HCT116 (cell line): ENCODE results near the gene HSPA12B. TPM values are rescaled to one million over a fixed set of nuclear protein-coding genes. Genes with fewer than 3 reads are reported as not detected.

Experiments
- ATAC-seq: fragments of 200-7000 bp; cut with Tn5 transposase; 2 replicates; pipeline ENCODE4 v1.9.1; 2020; ENCODE audit warnings: mild to moderate bottlenecking, moderate library complexity
- BruUV-seq: library from RNA; stranded (reverse); fragments of 400-500 nt; replicated peaks from 2 replicates; lab custom pipeline; 2021; lab: Mats Ljungman, UMichigan
- CTCF ChIA-PET: fragments of 300-600 bp; sonication (Branson Sonifier 250); formaldehyde crosslinking; loops from one replicate; lab custom pipeline; 2021; ENCODE audit warnings: antibody characterized with exemption; lab: Charles Lee
- POLR2A ChIA-PET: fragments of 300-600, 350-600 bp; sonication (Branson Sonifier 250); formaldehyde crosslinking; loops from one replicate; lab custom pipeline; 2021; ENCODE audit warnings: antibody characterized with exemption; lab: Charles Lee
- RAD21 ChIA-PET, 2 experiments: fragments of 300-600 bp; sonication (Branson Sonifier 250); formaldehyde crosslinking; loops; one replicate each; lab custom pipeline; 2023; ENCODE audit warnings: low total read pairs in 2 of 2; ENCODE audit not compliant: uncharacterized antibody in 2 of 2, unreplicated experiment in 2 of 2, low non-redundant PET in 1 of 2; lab: Charles Lee
- DNase-seq: peaks from one replicate; pipeline ENCODE4 v3.0.0-alpha.2; 2010; ENCODE audit warnings: low read depth, low spot score
- H2AFZ ChIP-seq: fragments of 200-600 bp; shearing (Covaris generic), sonication (generic); 2 replicates; pipeline ENCODE4 v1.6.1; 2017; ENCODE audit warnings: low read depth, mixed run types, mixed read lengths, antibody characterized with exemption, low read length; ENCODE audit not compliant: poor library complexity, severe bottlenecking
- H3K27ac ChIP-seq: 2 replicates; pipeline ENCODE4 v1.5.1; 2012; ENCODE audit warnings: low read depth, low read length
- H3K27me3 ChIP-seq: fragments of 200-600 bp; sonication (generic); 2 replicates; pipeline ENCODE4 v1.6.1; 2016; ENCODE audit warnings: mixed run types, low read length, mixed read lengths; ENCODE audit not compliant: insufficient read depth
- H3K36me3 ChIP-seq, 2 experiments: fragments of 200-500 bp in 1 of 2; fragments of 200-600 bp in 1 of 2; sonication (Bioruptor generic) in 1 of 2; sonication (generic) in 1 of 2; 2 replicates each; pipeline versions ENCODE4 v1.5.1 to v1.6.1; 2014 to 2016; ENCODE audit warnings: low read length in 2 of 2, inconsistent platforms in 1 of 2, mixed read lengths in 1 of 2, mixed run types in 1 of 2; ENCODE audit not compliant: insufficient read depth in 2 of 2, control insufficient read depth in 1 of 2
- H3K4me1 ChIP-seq, 2 experiments: fragments of 200-600 bp in 1 of 2; sonication (generic) in 1 of 2; 2 replicates each; pipeline versions ENCODE4 v1.5.1 to v1.6.1; 2012 to 2017; ENCODE audit warnings: low read length in 2 of 2, inconsistent platforms in 1 of 2, mild to moderate bottlenecking in 1 of 2, mixed read lengths in 1 of 2, mixed run types in 1 of 2, moderate library complexity in 1 of 2; ENCODE audit not compliant: insufficient read depth in 2 of 2, control insufficient read depth in 1 of 2
- H3K4me2 ChIP-seq: fragments of 200-600 bp; sonication (generic); 2 replicates; pipeline ENCODE4 v1.6.1; 2017; ENCODE audit warnings: mixed run types, low read length, mixed read lengths
- H3K4me3 ChIP-seq, 2 experiments: fragments of 200-600 bp in 1 of 2; sonication (generic) in 1 of 2; replicated peaks in 1 of 2; 2 replicates each; pipeline ENCODE4 v1.5.1; 2011 to 2016; ENCODE audit warnings: low read length in 2 of 2, control low read depth in 1 of 2, low read depth in 1 of 2, mild to moderate bottlenecking in 1 of 2, mixed read lengths in 1 of 2, mixed run types in 1 of 2
- H3K79me2 ChIP-seq: fragments of 200-600 bp; sonication (generic); 2 replicates; pipeline ENCODE4 v1.6.1; 2017; ENCODE audit warnings: mild to moderate bottlenecking, mixed run types, low read length, moderate library complexity, mixed read lengths; ENCODE audit not compliant: insufficient read depth
- H3K9ac ChIP-seq: fragments of 200-600 bp; sonication (generic); 2 replicates; pipeline ENCODE4 v1.6.1; 2016; ENCODE audit warnings: low read length, mixed read lengths
- H3K9me2 ChIP-seq: fragments of 200-600 bp; sonication (generic), shearing (Covaris generic); 2 replicates; pipeline ENCODE4 v1.6.1; 2017; ENCODE audit warnings: mixed run types, mild to moderate bottlenecking, moderate library complexity; ENCODE audit not compliant: insufficient read depth
- H3K9me3 ChIP-seq, 2 experiments: fragments of 200-500 bp in 1 of 2; fragments of 200-600 bp in 1 of 2; sonication (Bioruptor generic) in 1 of 2; sonication (generic) in 1 of 2; 2 replicates each; pipeline ENCODE4 v1.6.1; 2014 to 2017; ENCODE audit warnings: low read length in 2 of 2, mixed read lengths in 2 of 2, inconsistent platforms in 1 of 2, low read depth in 1 of 2, mild to moderate bottlenecking in 1 of 2, mixed run types in 1 of 2, moderate library complexity in 1 of 2; ENCODE audit not compliant: control insufficient read depth in 1 of 2, insufficient read depth in 1 of 2
- H4K20me1 ChIP-seq: fragments of 200-600 bp; sonication (generic), shearing (Covaris generic); 2 replicates; pipeline ENCODE4 v1.6.1; 2017; ENCODE audit warnings: mixed run types, mild to moderate bottlenecking, moderate library complexity; ENCODE audit not compliant: insufficient read depth
- CBX3 ChIP-seq: IDR thresholded peaks from 2 replicates; pipeline ENCODE4 v1.6.1; 2012; ENCODE audit warnings: low read depth
- CEBPB ChIP-seq: IDR thresholded peaks from 2 replicates; pipeline ENCODE4 v1.6.1; 2012; ENCODE audit warnings: low read depth
- ELF1 ChIP-seq: IDR thresholded peaks from 2 replicates; pipeline ENCODE4 v1.6.1; 2012; ENCODE audit warnings: low read depth, borderline replicate concordance
- EZH2phosphoT487 ChIP-seq: fragments of 200-600 bp; IDR thresholded peaks from 2 replicates; pipeline ENCODE4 v1.6.1; 2018; ENCODE audit warnings: antibody characterized with exemption, borderline replicate concordance
- POLR2A ChIP-seq: IDR thresholded peaks from 2 replicates; pipeline ENCODE4 v1.7.0; 2011; ENCODE audit warnings: borderline replicate concordance; ENCODE audit not compliant: insufficient read depth, insufficient read length; ENCODE audit errors: extremely low read depth
- POLR2AphosphoS5 ChIP-seq: IDR thresholded peaks from 2 replicates; pipeline ENCODE4 v1.6.1; 2011; ENCODE audit warnings: mild to moderate bottlenecking, low read depth, low read length, moderate library complexity
- SIN3A ChIP-seq: IDR thresholded peaks from 2 replicates; pipeline ENCODE4 v1.6.1; 2012; ENCODE audit warnings: low read depth
- SP1 ChIP-seq: IDR thresholded peaks from 2 replicates; pipeline ENCODE4 v1.6.1; 2012; ENCODE audit warnings: low read depth
- SRF ChIP-seq: IDR thresholded peaks from 2 replicates; pipeline ENCODE4 v1.6.1; 2012; ENCODE audit warnings: low read depth
- YY1 ChIP-seq: IDR thresholded peaks from 2 replicates; pipeline ENCODE4 v1.6.1; 2011; ENCODE audit warnings: low read length, low read depth, moderate library complexity, mild to moderate bottlenecking; ENCODE audit not compliant: insufficient replicate concordance; ENCODE audit errors: extremely low read depth
- intact Hi-C: fragments of 100-400 bp; cut with micrococcal nuclease; formaldehyde crosslinking; loops from 2 replicates; pipeline ENCODE4 v1.10.0; 2022
- total RNA-seq: library from RNA; stranded (reverse); gene quantifications from one replicate; pipeline ENCODE4 v1.2.1, GENCODE V29; 2021; ENCODE audit not compliant: unreplicated experiment
- TF ChIP-seq, protein P1 (sequence below): IDR thresholded peaks from 2 replicates; pipeline ENCODE4 v1.6.1; 2011; ENCODE audit warnings: mild to moderate bottlenecking, low read length, moderate library complexity; ENCODE audit not compliant: insufficient replicate concordance; ENCODE audit errors: extremely low read depth

The HSPA12B gene
- total RNA-seq, 1 experiment from 2014 or later: not detected

DNA sequence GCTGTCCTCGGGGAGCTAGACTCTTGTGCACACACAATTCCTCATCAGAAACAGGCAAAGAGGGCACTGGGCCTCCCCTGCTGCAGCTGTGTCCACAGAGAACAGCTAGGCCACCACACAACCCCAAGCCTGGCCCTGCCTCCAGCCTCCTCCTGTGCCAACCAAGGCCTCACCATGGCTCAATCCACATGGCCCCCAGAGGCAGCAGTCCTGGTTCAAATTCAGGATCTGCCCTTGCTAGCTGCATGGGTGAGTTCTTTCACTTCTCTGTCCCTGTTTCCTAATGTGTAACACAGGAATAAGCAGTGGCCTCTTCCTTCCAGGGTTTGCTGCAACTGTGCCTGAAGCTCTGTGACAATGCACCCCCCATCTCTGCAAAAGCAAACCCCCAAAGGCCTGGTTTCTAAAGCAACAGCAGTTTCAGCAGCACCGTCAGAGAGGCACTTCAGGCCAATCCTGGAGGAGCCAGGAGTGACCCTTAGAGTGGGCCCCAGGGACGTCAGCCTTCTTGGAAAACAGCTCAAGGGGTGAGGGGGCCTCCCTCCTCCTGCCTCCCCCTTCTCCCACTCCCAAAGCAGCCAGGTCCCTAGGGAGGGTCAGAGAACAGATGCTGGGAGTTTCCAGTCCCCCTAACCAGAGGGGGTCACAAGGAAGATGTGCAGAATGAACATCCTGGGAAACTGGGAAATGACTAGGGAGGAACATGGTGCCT lies 32.8 kb downstream of the HSPA12B start:
- Histone ChIP-seq H3K9ac (no peak overlapping the region), H3K27ac (no peak overlapping the region), H3K4me1 (peaks cover 12 to 36% of the 10 kb centered on the region in 2 experiments), H3K9me3 (no peaks in the 10 kb centered on the region), H3K4me3 (no peak overlapping the region), H3K79me2 (peaks cover 53% of the 10 kb centered on the region), H3K27me3 (no peaks in the 10 kb centered on the region), H2AFZ (no peak overlapping the region), H3K9me2 (no peaks in the 10 kb centered on the region), H3K36me3 (peaks cover 3 to 10% of the 10 kb centered on the region in 2 experiments; a peak in 2 of 4 replicates), H4K20me1 (no peaks in the 10 kb centered on the region), H3K4me2 (no peak overlapping the region; the same call in 1 of the 2 replicates)
- no peak for DNase-seq
- ATAC-seq: no peak
- RAD21 ChIA-PET: no interaction called here
- intact Hi-C loops: loop anchor here (5.0 kb wide), 1 partner anchor 203 kb away; no protein-coding TSS in a partner anchor
- TF ChIP-seq EZH2phosphoT487: no peak
- TF ChIP-seq ELF1: no peak
- no peak for TF ChIP-seq SIN3A
- TF ChIP-seq CEBPB: no peak
- TF ChIP-seq SP1: no peak
- TF ChIP-seq SRF: no peak
- TF ChIP-seq, protein P1, sequence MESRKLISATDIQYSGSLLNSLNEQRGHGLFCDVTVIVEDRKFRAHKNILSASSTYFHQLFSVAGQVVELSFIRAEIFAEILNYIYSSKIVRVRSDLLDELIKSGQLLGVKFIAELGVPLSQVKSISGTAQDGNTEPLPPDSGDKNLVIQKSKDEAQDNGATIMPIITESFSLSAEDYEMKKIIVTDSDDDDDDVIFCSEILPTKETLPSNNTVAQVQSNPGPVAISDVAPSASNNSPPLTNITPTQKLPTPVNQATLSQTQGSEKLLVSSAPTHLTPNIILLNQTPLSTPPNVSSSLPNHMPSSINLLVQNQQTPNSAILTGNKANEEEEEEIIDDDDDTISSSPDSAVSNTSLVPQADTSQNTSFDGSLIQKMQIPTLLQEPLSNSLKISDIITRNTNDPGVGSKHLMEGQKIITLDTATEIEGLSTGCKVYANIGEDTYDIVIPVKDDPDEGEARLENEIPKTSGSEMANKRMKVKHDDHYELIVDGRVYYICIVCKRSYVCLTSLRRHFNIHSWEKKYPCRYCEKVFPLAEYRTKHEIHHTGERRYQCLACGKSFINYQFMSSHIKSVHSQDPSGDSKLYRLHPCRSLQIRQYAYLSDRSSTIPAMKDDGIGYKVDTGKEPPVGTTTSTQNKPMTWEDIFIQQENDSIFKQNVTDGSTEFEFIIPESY: no peak
- no peak for TF ChIP-seq CBX3
- TF ChIP-seq POLR2A: no peak
- no peak for TF ChIP-seq YY1
- TF ChIP-seq POLR2AphosphoS5: no peak
- POLR2A ChIA-PET: interaction anchor here (0.6 kb wide), 1 partner anchor 31 kb away, joined by 4 read pairs; no protein-coding TSS in a partner anchor
- CTCF ChIA-PET: interaction anchor here (1.3 kb wide), 1 partner anchor 90 kb away, joined by 3 read pairs; no protein-coding TSS in a partner anchor
- BruUV-seq: no TSS peak
